AG09319 (cell line): ENCODE measurements around the gene NPRL2.

Experiments
- DNase-seq: peaks from one replicate; pipeline ENCODE4 v3.0.0-alpha.2; 2010; ENCODE audit warnings: low read depth; ENCODE audit errors: extremely low read depth
- TF ChIP-seq, protein P1 (sequence below): IDR thresholded peaks from 2 replicates; pipeline ENCODE4 v1.5.1; 2011; ENCODE audit warnings: low read depth, mild to moderate bottlenecking, inconsistent platforms, low read length, moderate library complexity

The NPRL2 gene

DNA sequence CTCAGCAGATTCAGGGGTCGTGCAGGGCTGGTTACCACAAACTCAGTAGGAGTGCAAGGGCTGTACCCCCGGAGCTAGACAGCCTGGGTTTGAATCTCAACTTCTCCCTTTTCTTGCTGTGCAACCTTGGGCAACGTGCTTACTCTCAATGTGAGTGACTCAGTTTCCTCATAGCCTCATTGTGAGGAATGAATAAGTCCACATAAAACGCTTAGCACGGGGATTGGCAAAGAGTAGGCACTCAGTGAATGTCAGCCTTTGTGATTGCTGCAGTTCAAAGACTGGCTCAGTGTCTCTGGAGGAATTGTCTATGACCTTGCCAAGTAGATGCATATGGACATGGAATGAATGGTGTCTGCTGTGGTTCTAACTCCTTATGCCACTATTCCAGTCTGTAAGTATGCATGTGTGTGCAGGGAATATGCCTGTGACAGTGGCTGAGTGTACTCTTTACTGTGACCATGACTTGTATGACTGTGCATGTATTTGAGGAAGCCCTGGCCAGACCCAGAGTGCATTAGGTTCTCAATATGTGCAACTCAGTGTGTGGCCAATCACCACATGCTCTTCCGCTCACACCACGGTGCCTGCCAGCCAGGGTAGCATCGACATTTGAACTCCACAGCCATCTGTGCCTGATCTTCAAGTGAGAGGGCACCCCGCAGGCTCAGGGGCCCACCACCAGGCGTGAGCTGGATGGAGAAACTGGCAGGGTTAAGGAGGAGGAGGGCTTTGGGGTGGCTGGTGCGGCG is 50.5 kb downstream of the NPRL2 start:
- TF ChIP-seq, protein P1, sequence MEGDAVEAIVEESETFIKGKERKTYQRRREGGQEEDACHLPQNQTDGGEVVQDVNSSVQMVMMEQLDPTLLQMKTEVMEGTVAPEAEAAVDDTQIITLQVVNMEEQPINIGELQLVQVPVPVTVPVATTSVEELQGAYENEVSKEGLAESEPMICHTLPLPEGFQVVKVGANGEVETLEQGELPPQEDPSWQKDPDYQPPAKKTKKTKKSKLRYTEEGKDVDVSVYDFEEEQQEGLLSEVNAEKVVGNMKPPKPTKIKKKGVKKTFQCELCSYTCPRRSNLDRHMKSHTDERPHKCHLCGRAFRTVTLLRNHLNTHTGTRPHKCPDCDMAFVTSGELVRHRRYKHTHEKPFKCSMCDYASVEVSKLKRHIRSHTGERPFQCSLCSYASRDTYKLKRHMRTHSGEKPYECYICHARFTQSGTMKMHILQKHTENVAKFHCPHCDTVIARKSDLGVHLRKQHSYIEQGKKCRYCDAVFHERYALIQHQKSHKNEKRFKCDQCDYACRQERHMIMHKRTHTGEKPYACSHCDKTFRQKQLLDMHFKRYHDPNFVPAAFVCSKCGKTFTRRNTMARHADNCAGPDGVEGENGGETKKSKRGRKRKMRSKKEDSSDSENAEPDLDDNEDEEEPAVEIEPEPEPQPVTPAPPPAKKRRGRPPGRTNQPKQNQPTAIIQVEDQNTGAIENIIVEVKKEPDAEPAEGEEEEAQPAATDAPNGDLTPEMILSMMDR = no peak
- DNase-seq = no peak

GRCh38 chr3:50299638-50299928 is 51.0 kb downstream of the NPRL2 start:
- DNase-seq = no peak
- TF ChIP-seq, protein P1 = no peak

DNA sequence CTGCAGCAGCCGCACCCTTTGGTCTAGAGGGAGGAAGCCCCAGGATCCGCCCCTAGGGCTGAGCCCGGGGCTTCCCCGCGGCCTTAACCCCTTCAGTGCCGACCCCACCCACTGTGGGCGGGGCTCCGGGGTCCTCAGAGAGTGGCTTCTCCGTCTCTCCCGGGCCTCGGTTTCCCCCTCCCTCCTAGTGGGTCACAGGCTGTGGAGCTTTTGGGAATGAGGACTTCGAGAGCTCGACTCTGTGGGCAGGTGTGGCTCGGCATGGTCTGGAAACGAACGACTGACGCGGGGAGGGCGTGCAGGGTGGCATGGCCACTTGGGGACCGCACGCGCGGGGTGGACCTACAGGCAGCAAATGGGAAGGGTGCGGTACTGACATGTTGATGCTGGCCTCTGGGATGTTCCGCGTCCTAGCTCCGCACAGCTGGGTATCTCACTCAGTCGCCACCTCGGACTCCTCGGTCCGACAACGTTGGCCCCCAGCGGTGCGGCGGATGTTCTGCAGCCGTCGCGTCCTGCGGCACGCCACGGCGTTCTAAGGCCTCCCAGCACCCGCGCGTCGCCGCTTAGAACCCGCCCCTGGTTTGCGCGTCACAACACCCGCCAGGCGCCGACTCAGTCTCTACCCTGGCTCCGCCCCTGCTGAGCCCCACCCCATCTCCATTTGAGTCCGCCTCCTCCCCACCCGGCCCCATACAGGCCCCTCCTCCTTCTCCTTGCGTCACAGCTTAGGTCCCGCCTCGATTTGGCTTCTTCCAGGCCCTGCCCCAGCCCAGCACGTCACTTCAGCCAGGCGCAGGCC is 51.5 kb downstream of the NPRL2 start, which contains the start of the genes HYAL3 and NAA80:
TSS of gene HYAL3 (minus strand) at position 570 of the 802 bp plus-strand sequence. CDS start 3,803 bp downstream, outside the sequence.
TSS of gene NAA80 (minus strand) at position 570 of the 802 bp plus-strand sequence. CDS start 1,942 bp downstream, outside the sequence.
- TF ChIP-seq, protein P1 = peak; percentile 17
- peak; percentile 99 for DNase-seq

DNA sequence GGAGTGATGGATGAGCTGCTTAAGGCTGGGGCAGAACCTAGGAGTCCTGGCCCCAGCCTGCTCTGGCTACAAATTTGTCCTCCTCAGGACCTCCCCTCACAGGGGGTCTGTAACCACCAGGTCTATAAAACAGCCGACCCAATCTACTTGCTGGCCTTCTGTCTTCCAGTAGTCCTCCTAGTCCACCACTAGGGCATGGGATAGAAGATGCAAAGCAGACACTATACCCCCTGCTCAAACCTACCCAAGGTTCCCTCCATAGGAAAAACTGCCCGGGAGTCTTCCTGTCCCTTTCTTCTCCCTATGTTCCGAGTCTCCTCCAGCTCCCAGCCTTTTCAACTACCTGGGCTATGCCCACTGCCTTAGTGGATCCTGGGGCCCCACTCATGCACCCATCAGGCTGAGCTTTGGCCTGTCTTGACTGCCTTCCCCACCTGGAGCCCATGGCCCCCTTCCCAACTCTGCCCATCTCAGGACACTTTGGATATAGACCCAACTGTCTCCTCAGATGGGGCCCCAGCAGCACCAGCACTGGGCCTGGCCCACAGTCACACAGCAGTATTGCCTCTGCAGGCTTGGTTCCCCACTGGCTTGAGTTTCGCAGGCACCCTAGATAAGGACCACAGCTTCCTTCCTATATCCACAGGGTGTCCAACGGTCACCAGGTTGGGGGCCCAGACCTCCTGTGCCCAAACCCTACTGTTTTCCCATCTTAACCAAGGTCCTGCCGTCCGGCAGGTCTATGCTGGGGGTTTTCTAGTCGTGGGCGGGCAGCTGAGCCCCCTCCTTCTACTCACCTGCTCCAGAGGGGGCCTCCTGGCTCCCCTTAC is 52.5 kb downstream of the NPRL2 start:
- TF ChIP-seq, protein P1 = no peak
- DNase-seq = no peak

DNA sequence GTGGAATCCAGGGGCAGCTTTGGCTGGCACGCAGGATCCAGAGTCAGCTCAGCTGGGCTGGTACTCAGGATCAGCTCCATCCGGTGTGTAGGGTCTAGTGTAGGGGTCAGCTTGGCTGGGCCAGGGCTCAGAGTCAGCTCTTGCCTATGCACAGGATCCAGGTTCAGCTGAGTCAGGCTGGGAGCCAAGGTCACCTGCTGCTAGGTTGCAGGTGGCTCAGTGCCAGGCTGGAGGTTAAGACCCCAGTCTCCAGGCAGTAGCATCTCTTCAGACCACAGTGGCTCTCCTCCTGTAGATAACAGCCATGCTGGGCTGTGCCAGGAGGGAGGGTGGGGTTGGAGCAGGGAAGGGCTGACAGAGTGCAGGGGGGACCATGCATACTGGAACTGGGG is 53.2 kb downstream of the NPRL2 start:
- DNase-seq = no peak
- TF ChIP-seq, protein P1 = no peak
